ENCODE data around the gene IRF2. TPM values are rescaled to one million over a fixed set of nuclear protein-coding genes. Genes with fewer than 3 reads are reported as not detected.
A peak's percentile ranks its signal among the peaks of the same experiment; 100 is the strongest.
"Not testable (repeated sequence)": the region's sequence is repeated elsewhere in the genome, so short reads cannot be mapped to it uniquely, and the experiment has no call there.

Gene IRF2
- total and polyA plus RNA-seq, 5 donors, result 16.8 to 39.3 (median 28.3) TPM

DNA sequence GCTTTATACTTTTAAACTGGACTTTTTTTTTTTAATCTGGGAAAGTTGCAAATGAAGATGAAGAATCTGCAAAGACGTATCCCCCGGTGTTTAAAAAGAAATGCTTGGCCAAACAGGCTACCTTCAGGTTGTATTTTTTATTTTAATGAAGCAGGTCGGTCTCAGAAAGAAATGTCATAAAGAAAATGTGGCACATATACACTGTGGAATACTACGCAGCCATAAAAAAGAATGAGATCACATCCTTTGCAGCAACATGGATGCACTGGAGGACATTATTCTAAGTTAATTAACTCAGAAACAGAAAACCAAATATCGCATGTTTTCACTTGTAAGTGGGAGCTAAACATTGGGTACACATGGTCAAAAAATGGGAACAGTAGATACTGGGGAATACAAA is 123.4 kb downstream of the IRF2 start:
- intact Hi-C loops (cut with DNase I), result no loop called here

GRCh38 chr4:184350213-184350817 is 124.0 kb downstream of the IRF2 start:
- no peak for ATAC-seq
- H3K27ac ChIP-seq (ENCODE audit: low read length), result no peak overlapping the region
- WGBS, result 92% methylated on average over 9 of the region's 9 CpGs

More for the DNA sequence above, 123.4 kb downstream of the IRF2 start:
- peaks cover 18% of the 10 kb centered on the region for H3K4me1 ChIP-seq (ENCODE audit: control insufficient read depth, insufficient read depth, low read length)
- H3K27ac ChIP-seq (ENCODE audit: low read length), result no peak overlapping the region
- WGBS, result 99% methylated on average over 5 of the region's 5 CpGs
- no peaks in the 10 kb centered on the region for H3K9me3 ChIP-seq (ENCODE audit: control insufficient read depth, low read length)
- DNase-seq, result no peak
- no peak overlapping the region for H3K4me3 ChIP-seq (ENCODE audit: low read length)
- ATAC-seq, result no peak
- no peaks in the 10 kb centered on the region for H3K27me3 ChIP-seq (ENCODE audit: control insufficient read depth, insufficient read depth)

DNA sequence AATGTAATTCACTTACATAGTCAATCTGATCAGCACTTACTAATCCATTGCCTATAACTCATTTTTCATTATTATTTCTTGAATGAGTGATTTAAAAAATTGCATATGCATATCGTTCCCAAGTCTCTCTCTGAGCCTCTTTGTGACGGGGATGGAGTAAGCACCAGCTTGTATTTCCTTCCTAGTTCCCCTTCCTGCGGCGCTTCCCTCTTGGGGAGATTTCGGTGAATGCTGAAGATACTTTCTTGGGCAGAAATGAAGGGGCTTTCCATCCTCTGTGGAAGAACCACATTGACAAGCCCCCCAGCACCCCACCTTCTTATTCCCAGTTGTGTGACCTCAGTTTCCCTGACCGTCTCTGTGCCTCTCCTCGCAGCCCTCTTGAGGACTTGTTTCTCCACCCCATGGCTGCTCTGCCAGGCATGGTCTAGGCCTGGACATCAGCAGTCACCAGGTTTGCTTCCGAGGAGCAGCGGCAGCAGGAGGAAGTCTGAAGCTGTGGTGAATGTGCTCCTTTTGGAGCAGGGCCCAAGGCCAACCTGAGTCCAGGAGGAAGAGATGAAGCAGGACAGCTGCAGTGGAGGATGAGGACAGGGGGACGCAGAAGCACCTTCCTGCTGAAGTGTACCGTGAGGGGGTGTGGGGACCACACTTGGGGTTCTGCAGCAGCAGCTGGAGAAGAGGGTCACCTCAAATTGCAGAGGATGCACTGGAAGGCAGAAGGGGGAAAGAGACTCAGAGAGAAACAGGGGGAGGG is 124.9 kb downstream of the IRF2 start:
- WGBS, result 67% methylated on average over 11 of the region's 11 CpGs
- intact Hi-C loops (cut with DNase I), result loop anchor here in 2 of 4 donors (5.0 kb wide), 3 partner anchors 33 to 123 kb away; partner anchors contain the start of gene IRF2 (in 1 of the 2)
- no peak for ATAC-seq
- H3K4me1 ChIP-seq (ENCODE audit: control insufficient read depth, insufficient read depth, low read length), result peaks cover 24% of the 10 kb centered on the region
- no peaks in the 10 kb centered on the region for H3K9me3 ChIP-seq (ENCODE audit: control insufficient read depth, low read length)
- no peak overlapping the region for H3K27ac ChIP-seq (ENCODE audit: low read length)
- no peak overlapping the region for H3K4me3 ChIP-seq (ENCODE audit: low read length)
- peak in 1 of 3 donors; percentile 62 for DNase-seq
- H3K27me3 ChIP-seq (ENCODE audit: control insufficient read depth, insufficient read depth), result no peaks in the 10 kb centered on the region

More at GRCh38 chr4:184350213-184350817, 124.0 kb downstream of the IRF2 start:
- H3K27me3 ChIP-seq (ENCODE audit: control insufficient read depth, insufficient read depth), result no peaks in the 10 kb centered on the region
- no peak for DNase-seq
- H3K4me3 ChIP-seq (ENCODE audit: low read length), result no peak overlapping the region
- H3K4me1 ChIP-seq (ENCODE audit: control insufficient read depth, insufficient read depth, low read length), result peaks cover 23% of the 10 kb centered on the region
- intact Hi-C loops (cut with DNase I), result no loop called here
- no peaks in the 10 kb centered on the region for H3K9me3 ChIP-seq (ENCODE audit: control insufficient read depth, low read length)

- Histone ChIP-seq H3K9me3 (ENCODE audit: control insufficient read depth, low read length) (no peaks in the 10 kb centered on the region), H3K4me3 (ENCODE audit: low read length) (no peak overlapping the region), H3K4me1 (ENCODE audit: control insufficient read depth, insufficient read depth, low read length) (peaks cover 24% of the 10 kb centered on the region), H3K27me3 (ENCODE audit: control insufficient read depth, insufficient read depth) (no peaks in the 10 kb centered on the region), H3K27ac (ENCODE audit: low read length) (peak overlapping the region; percentile 90)
- ATAC-seq (peak; percentile 70 to 73), DNase-seq (peak; percentile 64 to 88 (median 83))
- 42% methylated on average over 15 of the region's 15 CpGs for WGBS
- intact Hi-C loops (cut with DNase I), result loop anchor here in 2 of 4 donors (5.0 kb wide), 3 partner anchors 34 to 124 kb away; partner anchors contain the start of gene IRF2 (in 1 of the 2)
Measured at GRCh38 chr4:184348311-184349233, 125.8 kb downstream of the IRF2 start.

DNA sequence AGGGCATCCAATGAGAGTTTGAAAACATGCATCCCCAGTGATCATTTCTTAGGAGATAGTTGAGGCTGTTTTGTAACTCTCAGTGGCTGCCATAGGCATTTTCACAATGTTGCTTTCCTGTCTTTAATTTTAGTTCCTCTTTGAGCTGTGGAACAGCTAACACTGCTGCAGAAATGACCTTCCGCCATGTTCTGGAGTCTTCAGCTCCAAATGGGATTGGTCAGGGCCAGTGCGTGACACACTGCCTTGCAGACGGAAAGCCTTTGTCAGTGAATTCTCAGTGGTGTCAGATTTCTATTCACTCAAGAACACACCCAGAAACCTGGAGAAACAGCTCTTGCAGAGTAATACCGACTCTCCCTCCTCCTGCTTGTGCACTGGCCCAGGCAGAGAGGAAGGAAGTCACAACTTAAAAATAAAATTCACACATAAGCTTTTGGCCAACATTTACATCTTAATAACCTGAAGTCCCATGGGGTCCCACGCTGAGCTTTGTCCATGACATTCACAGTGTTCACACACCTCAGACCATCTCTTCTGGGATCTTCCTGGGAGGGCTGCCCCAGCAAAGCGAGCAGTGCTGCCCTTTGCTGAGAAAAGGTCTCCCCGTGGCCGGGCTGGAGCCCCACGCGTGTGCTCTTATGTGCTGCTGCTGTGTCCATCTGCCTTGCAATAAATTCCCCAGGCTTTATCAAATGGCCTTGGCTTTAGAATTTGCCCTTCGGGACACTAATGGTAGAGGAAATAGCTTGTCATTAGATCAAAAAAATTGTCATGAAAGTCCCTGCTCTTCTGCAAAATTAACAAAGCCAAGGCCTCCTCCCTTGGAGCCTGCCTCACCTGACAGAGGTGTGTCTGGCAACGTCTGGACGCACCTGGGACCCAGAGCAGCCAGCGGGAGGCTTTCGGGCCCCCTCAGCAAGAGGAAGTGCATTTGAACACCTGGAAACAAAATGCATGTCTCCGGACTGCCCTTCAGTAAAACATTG is 126.8 kb downstream of the IRF2 start:
- intact Hi-C loops (cut with DNase I), result loop anchor here in 2 of 4 donors (5.0 kb wide), 3 partner anchors 35 to 125 kb away; partner anchors contain the start of gene IRF2 (in 1 of the 2)
- Histone ChIP-seq H3K4me1 (ENCODE audit: control insufficient read depth, insufficient read depth, low read length) (peaks cover 24% of the 10 kb centered on the region), H3K9me3 (ENCODE audit: control insufficient read depth, low read length) (no peaks in the 10 kb centered on the region), H3K27ac (ENCODE audit: low read length) (peak overlapping the region; percentile 90), H3K27me3 (ENCODE audit: control insufficient read depth, insufficient read depth) (no peaks in the 10 kb centered on the region), H3K4me3 (ENCODE audit: low read length) (no peak overlapping the region)
- ATAC-seq (peak; percentile 35 to 58), DNase-seq (peak; percentile 67 to 76 (median 74))
- 40% methylated on average over 16 of the region's 16 CpGs for WGBS

DNA sequence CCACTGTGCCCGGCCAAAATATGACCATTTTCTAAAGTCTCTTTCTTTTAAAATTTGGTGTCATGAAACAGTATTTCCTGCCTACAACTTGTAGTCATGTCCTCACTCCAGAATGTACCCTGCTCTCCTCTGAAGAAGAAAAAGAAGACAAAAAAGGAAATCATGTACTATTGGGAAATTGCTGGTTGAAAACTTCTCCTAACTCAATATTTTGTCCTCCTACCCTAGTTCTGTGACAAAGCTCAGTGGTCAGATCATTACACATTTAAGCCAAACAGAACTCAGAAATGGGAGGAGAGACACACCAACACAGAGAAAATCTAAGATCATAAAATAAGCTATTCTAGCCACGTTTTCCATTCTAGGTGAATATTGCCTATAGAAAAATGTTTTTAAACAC is 127.7 kb downstream of the IRF2 start:
- intact Hi-C loops (cut with DNase I), result loop anchor here in 2 of 4 donors (5.0 kb wide), 3 partner anchors 36 to 126 kb away; partner anchors contain the start of gene IRF2 (in 1 of the 2)
- H3K27me3 ChIP-seq (ENCODE audit: control insufficient read depth, insufficient read depth), result no peaks in the 10 kb centered on the region
- H3K9me3 ChIP-seq (ENCODE audit: control insufficient read depth, low read length), result no peaks in the 10 kb centered on the region
- H3K4me3 ChIP-seq (ENCODE audit: low read length), result no peak overlapping the region
- no peak for ATAC-seq
- DNase-seq, result no peak
- H3K27ac ChIP-seq (ENCODE audit: low read length), result peak overlapping the region; percentile 90
- peaks cover 24% of the 10 kb centered on the region for H3K4me1 ChIP-seq (ENCODE audit: control insufficient read depth, insufficient read depth, low read length)
- 81% methylated on average over 2 of the region's 2 CpGs for WGBS

GRCh38 chr4:184346273-184346672 is 128.1 kb downstream of the IRF2 start:
- H3K4me1 ChIP-seq (ENCODE audit: control insufficient read depth, insufficient read depth, low read length), result peaks cover 24% of the 10 kb centered on the region
- 90% methylated on average over 6 of the region's 6 CpGs for WGBS

GRCh38 chr4:184345573-184345922 is 128.8 kb downstream of the IRF2 start:
- peak overlapping the region; percentile 82 for H3K27ac ChIP-seq (ENCODE audit: low read length)
- peak; percentile 46 to 75 for ATAC-seq
- no peak overlapping the region for H3K4me3 ChIP-seq (ENCODE audit: low read length)
- no peaks in the 10 kb centered on the region for H3K9me3 ChIP-seq (ENCODE audit: control insufficient read depth, low read length)
- peak; percentile 47 to 80 (median 74) for DNase-seq
- intact Hi-C loops (cut with DNase I), result loop anchor here in 2 of 4 donors (5.0 kb wide), 3 partner anchors 37 to 127 kb away; partner anchors contain the start of gene IRF2 (in 1 of the 2)
- 43% methylated on average over 3 of the region's 3 CpGs for WGBS
- H3K27me3 ChIP-seq (ENCODE audit: control insufficient read depth, insufficient read depth), result no peaks in the 10 kb centered on the region
- H3K4me1 ChIP-seq (ENCODE audit: control insufficient read depth, insufficient read depth, low read length), result peaks cover 24% of the 10 kb centered on the region

More at GRCh38 chr4:184346273-184346672, 128.1 kb downstream of the IRF2 start:
- not testable (repeated sequence) for DNase-seq; H3K9me3 ChIP-seq (ENCODE audit: control insufficient read depth, low read length); H3K27ac ChIP-seq (ENCODE audit: low read length); H3K27me3 ChIP-seq (ENCODE audit: control insufficient read depth, insufficient read depth); ATAC-seq; H3K4me3 ChIP-seq (ENCODE audit: low read length)
- intact Hi-C loops (cut with DNase I), result loop anchor here in 2 of 4 donors (5.0 kb wide), 3 partner anchors 36 to 126 kb away; partner anchors contain the start of gene IRF2 (in 1 of the 2)

GRCh38 chr4:184344899-184345572 is 129.3 kb downstream of the IRF2 start:
- WGBS, result 73% methylated on average over 8 of the region's 8 CpGs
- ATAC-seq (no peak), DNase-seq (no peak)
- H3K27ac ChIP-seq (ENCODE audit: low read length), result peak overlapping the region; percentile 82
- intact Hi-C loops (cut with DNase I), result loop anchor here in 2 of 4 donors (5.0 kb wide), 3 partner anchors 37 to 127 kb away; partner anchors contain the start of gene IRF2 (in 1 of the 2)
- no peaks in the 10 kb centered on the region for H3K9me3 ChIP-seq (ENCODE audit: control insufficient read depth, low read length)
- no peak overlapping the region for H3K4me3 ChIP-seq (ENCODE audit: low read length)
- peaks cover 24% of the 10 kb centered on the region for H3K4me1 ChIP-seq (ENCODE audit: control insufficient read depth, insufficient read depth, low read length)
- no peaks in the 10 kb centered on the region for H3K27me3 ChIP-seq (ENCODE audit: control insufficient read depth, insufficient read depth)
